ES-I3 (cell line): ENCODE results near the gene ARHGAP28.

Source experiments
- H3K36me3 ChIP-seq: 2 replicates; pipeline ENCODE4 v1.6.1; 2013; ENCODE audit warnings: mild to moderate bottlenecking, low read length, control low read depth, moderate library complexity; ENCODE audit not compliant: insufficient read depth
- H3K4me1 ChIP-seq: 2 replicates; pipeline ENCODE4 v1.6.1; 2013; ENCODE audit warnings: mild to moderate bottlenecking, control low read depth, low read length; ENCODE audit not compliant: insufficient read depth
- H3K9ac ChIP-seq: 2 replicates; pipeline ENCODE4 v1.6.1; 2013; ENCODE audit warnings: low read depth, mild to moderate bottlenecking, low read length, moderate library complexity
- H3K9me3 ChIP-seq: 2 replicates; pipeline ENCODE4 v1.6.1; 2013; ENCODE audit warnings: mild to moderate bottlenecking, low read length, moderate library complexity; ENCODE audit not compliant: control insufficient read depth, insufficient read depth

Gene ARHGAP28

DNA sequence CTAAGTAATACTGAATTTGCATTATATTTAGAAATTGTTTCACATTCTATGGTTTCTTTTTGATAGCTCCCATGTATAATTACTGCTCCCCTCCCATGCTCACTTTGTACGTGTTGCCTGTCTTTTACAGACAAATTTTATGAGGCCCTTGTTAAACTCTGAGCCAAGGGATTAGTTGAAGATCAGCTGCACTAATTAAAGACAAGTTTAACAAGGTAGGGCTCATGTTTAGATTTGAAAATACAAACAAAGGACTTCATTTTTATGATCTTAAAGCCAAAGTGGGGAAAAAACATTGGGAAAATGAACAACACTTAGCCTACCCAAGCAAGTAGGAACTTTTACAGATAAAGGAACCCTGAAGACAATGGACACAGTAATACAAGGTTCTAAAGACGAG, 46.2 kb downstream of the ARHGAP28 start:
- H3K36me3 ChIP-seq: no peaks in the 10 kb centered on the region
- peaks cover 8% of the 10 kb centered on the region; the same call in 1 of the 2 replicates for H3K4me1 ChIP-seq
- H3K9ac ChIP-seq: no peak overlapping the region
- no peaks in the 10 kb centered on the region for H3K9me3 ChIP-seq

DNA sequence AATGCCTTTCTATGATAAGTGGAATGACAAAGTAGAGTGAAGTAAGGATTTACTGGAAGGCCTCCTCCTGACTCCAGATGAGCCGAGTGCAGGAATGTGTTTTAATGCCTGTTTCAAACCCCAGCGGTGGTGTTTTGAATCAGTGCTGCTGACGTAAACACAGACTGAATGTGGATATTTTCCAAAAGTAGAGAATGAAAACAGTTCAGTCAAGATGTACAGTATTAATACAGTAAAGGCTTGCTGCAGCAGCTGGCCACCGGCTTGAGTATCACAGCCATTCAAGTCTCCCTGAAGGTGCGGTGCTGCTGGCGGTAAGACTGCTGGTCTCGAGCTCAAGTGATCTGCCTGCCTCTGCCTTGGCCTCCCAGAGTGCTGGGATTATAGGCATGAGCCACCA, 46.7 kb downstream of the ARHGAP28 start:
- H3K4me1 ChIP-seq: peaks cover 13% of the 10 kb centered on the region; the same call in 1 of the 2 replicates
- no peaks in the 10 kb centered on the region for H3K36me3 ChIP-seq
- no peaks in the 10 kb centered on the region for H3K9me3 ChIP-seq
- H3K9ac ChIP-seq: no peak overlapping the region

DNA sequence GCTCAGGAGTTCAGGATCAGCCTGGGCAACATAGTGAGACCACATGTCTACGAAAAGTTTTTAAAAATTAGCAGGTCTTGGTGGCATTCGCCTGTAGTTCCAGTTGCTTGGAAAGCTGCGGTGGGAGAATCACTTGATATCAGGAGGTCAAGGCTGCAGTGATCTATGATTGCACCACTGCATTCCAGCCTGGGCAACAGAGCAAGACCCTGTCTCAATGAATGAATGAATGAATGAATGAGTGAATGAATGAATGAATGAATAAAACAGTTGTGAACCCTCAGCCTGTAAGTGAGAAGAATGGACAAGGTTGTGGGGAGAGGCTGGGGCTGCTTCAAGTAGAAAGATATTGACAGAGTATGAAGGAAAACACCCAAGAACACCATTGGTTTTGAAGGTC, 48.0 kb downstream of the ARHGAP28 start:
- no peaks in the 10 kb centered on the region for H3K36me3 ChIP-seq
- H3K4me1 ChIP-seq: peaks cover 17% of the 10 kb centered on the region

DNA sequence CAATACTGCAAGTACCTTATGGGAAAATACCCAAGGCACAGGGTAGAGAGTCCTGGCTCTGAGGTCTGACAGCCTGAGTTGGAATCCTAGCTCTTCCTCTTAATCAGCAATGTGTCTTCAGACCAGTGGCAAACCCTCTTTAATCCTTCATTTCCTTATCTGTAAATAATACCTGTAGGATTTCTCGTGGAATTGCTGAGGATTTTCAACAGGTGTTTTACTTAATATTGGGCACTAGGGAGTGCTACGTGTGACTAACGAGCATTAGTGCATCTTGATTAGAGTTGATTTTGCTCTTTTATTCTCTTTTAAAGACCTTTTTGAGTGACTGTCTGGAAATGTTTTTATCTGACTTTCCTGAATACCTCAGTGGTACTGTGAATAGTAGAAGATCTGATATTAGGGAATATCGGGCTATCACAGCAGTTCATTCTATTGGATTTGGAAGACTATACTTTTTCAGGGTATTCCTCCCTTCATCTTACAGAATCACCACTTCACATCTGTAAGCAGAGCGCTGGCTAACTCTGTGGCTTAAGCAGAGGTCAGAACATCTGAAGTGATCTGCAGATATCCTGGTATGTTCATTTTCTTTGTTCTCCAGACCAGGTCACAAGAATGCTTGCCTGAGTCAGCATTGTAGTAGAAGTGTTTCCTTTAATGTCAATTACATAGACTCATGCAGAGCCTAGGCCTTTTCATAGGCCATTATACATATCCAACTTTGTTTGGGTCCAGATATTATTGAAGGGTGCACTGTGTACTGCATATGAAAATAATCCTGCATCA, 49.1 kb downstream of the ARHGAP28 start:
- Histone ChIP-seq H3K9ac (no peak overlapping the region), H3K36me3 (no peaks in the 10 kb centered on the region), H3K4me1 (peaks cover 11% of the 10 kb centered on the region; the same call in 1 of the 2 replicates), H3K9me3 (no peaks in the 10 kb centered on the region)

More for the DNA sequence above, 48.0 kb downstream of the ARHGAP28 start:
- Histone ChIP-seq H3K9me3 (no peaks in the 10 kb centered on the region), H3K9ac (no peak overlapping the region)

DNA sequence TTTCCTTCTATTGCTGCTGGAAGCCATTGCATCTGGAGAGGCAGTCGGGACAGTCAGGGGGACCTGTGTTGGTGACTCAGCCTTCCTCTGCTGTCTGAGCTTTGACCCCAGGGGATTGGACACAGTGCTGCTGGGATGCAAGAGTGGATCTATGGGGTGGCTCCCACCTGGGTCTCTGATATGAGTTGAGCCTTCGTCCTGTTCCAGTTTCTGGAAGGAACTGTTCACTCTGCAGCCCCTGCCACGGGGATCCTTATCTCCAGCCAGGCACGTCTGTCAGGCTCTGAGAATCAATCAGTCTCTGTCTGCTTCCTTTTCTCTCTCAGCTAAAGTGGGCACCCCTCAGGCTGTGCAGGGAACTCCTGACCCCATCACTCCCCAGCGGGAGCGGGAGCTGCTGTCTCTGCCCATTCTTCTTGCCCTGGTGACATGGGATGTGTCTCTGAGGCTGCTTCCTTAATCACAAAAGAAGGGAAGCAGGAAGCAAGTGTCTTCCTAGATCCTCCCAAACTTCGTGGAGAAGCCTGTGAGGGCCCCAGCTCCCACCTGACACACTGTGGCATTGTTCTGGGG, 51.7 kb downstream of the ARHGAP28 start:
- H3K9me3 ChIP-seq: no peaks in the 10 kb centered on the region
- H3K9ac ChIP-seq: no peak overlapping the region
- H3K4me1 ChIP-seq: peaks cover 18% of the 10 kb centered on the region; the same call in 1 of the 2 replicates
- H3K36me3 ChIP-seq: no peaks in the 10 kb centered on the region

DNA sequence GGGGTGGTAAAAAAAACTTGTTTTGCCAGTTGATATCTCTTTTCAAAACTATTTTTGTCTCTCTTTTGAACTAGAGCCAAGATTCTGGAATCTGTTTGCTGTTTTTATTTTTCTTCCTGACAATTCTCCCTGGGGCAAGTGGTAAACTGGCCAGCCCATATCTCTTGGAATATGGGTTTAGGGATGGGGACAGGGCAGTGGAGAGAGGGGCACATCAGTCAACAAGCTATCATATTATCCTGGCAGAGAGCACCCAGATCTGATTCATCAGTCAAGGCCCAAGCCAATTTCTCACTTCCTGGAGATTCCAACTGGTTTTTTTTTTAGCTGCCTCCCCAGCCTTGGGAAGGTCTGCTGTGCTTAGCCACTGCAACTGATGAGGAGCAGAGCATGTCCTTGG, 52.3 kb downstream of the ARHGAP28 start:
- H3K9me3 ChIP-seq: no peaks in the 10 kb centered on the region

DNA sequence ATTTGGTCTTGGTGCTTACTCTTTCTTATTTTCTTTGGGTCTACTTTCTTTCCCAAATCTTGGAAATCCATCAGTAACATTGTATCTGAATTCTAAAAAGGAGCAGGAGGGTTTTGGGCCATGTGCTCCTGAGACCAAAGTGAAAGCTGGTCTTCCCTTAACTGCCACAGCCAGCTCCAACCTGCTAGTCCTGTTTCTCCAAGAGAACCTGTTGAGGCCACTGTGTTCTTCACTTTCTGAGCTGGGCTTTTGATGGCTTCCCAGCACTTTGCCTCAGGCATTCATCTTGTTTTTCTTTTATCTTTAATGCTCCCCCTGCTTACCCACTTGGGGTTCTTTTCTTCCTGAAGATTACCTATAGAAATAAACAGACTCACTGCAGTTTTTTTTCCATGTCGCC, 53.3 kb downstream of the ARHGAP28 start:
- H3K36me3 ChIP-seq: no peaks in the 10 kb centered on the region
- H3K9ac ChIP-seq: no peak overlapping the region
- H3K9me3 ChIP-seq: 0 out of 2 replicates have a peak, but pooled peaks cover under 1% of the 10 kb centered on the region
- H3K4me1 ChIP-seq: peaks cover 18% of the 10 kb centered on the region; the same call in 1 of the 2 replicates

More for the DNA sequence above, 52.3 kb downstream of the ARHGAP28 start:
- Histone ChIP-seq H3K9ac (no peak overlapping the region), H3K36me3 (no peaks in the 10 kb centered on the region), H3K4me1 (peaks cover 18% of the 10 kb centered on the region; the same call in 1 of the 2 replicates)

DNA sequence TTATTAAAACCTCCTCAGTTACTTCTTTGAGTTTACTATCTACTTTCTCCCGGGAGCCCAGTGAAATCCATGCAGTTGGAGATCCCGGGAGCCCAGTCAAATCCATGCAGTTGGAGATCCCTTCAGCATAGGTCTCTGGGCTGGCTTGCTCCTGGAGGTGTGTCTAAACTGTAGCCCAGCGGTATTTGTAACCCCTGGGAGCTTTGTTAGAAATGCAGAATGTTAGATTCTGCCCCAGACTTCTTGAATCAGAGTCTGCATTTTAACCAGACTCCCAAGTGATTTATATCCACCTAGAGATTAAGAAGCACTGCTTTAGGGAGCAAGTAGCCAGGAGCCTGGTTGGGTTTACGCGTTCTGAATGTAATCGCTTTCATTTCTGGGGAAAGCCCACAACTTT, 54.5 kb downstream of the ARHGAP28 start:
- Histone ChIP-seq H3K4me1 (peaks cover 18% of the 10 kb centered on the region; the same call in 1 of the 2 replicates), H3K9ac (no peak overlapping the region), H3K9me3 (0 out of 2 replicates have a peak, but pooled peaks cover 3% of the 10 kb centered on the region), H3K36me3 (no peaks in the 10 kb centered on the region)

DNA sequence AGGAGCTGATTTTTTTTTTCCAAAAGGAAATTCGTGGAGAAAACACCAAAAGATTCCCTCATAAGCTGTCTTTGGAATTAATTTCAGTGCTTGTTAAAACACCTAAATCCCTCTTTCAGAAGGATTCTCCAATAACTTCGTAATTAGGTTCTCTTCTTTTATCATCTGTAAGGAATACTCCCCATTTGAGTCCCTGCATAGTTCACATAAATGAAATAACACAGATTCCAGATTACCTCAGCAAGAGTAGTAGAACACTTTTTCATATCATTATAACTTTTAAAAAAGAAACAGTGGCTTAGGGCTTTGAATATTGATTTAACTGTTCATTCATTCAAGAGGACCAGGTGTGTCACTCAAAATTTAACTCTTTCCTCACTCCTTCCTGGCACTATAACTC, 55.5 kb downstream of the ARHGAP28 start:
- Histone ChIP-seq H3K9ac (no peak overlapping the region), H3K9me3 (0 out of 2 replicates have a peak, but pooled peaks cover 3% of the 10 kb centered on the region), H3K36me3 (no peaks in the 10 kb centered on the region), H3K4me1 (peaks cover 18% of the 10 kb centered on the region; the same call in 1 of the 2 replicates)

DNA sequence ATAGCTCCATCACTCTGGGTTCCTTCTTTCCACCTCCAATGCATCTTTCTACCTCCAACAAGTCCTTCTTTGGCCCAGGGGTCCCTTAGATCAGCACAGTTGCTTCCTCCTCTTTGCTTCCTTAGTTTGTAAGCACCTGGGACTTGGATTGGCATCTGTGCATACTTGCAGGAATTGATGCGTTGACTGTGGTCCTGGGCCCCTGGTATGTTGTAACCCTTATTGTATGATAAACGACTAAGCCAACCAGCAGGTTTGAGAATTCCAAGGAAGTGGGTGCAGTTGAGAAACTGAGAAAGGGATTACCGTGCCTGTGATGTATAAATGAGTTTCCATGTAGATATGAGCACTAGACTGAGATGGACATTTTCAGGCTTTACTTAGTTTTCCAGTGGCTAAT, 55.9 kb downstream of the ARHGAP28 start:
- Histone ChIP-seq H3K4me1 (peaks cover 18% of the 10 kb centered on the region; the same call in 1 of the 2 replicates), H3K9ac (no peak overlapping the region), H3K36me3 (no peaks in the 10 kb centered on the region)

DNA sequence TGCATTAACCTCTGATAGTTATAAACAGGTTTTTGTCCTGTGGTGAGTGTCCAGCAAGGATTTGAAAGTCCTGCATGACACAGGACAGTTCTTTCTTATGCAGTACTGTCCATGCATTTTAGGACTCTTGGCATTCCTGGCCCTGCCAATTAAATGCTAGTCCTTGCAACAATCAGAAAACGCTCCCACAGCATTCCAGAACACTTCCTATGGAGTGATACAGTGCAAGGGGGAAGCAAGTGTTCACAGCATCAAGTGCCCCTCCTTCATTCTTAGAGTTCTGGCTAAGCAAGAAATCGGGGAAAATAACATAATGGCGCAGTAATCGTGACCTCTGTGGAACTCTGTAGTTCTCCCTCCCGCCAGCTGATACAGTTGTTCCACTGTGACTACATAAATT, 62.9 kb downstream of the ARHGAP28 start:
- Histone ChIP-seq H3K4me1 (peaks cover 11% of the 10 kb centered on the region; the same call in 1 of the 2 replicates), H3K9ac (no peak overlapping the region), H3K36me3 (no peaks in the 10 kb centered on the region), H3K9me3 (0 out of 2 replicates have a peak, but pooled peaks cover 3% of the 10 kb centered on the region)

More for the DNA sequence above, 55.9 kb downstream of the ARHGAP28 start:
- 0 out of 2 replicates have a peak, but pooled peaks cover 3% of the 10 kb centered on the region for H3K9me3 ChIP-seq

DNA sequence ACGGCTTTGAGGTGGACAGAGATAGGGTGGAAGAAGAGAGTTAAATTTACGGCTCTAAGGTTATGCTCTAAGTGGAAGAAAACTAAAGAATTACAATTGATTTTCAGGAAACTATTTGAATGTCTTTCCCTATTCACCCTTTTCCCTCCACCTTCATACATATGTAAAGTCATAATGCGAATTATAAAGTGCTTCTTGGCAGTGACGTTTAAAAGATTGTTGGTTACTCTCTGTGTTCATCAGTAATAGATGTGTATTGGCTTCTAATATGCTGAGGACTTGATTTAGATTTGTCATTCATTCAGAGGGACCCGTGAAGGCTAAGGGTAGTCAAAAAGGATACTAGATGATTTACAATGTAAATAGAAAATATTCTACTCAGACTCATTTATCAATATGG, 63.9 kb downstream of the ARHGAP28 start:
- Histone ChIP-seq H3K4me1 (peaks cover 11% of the 10 kb centered on the region; the same call in 1 of the 2 replicates), H3K9me3 (no peaks in the 10 kb centered on the region), H3K36me3 (no peaks in the 10 kb centered on the region), H3K9ac (no peak overlapping the region)

DNA sequence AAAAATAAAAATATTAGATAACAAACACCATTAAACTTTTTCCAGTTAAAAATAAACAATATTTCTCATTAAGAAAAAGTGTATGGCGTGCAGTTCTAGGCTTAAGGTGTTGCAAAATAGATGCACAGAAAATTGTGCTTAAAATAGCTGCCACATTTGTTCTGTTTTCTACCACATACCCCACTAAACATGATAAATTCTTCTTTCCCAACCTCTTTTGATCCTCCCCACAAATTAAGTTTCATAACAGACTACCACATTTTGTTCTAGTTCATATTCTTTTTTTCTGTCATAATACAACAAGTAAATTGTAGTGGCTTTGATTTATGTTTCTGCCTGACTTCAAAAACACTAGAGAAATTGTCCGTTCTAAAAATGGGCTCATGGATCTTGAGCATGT, 64.5 kb downstream of the ARHGAP28 start:
- H3K9me3 ChIP-seq: no peaks in the 10 kb centered on the region
- H3K4me1 ChIP-seq: peaks cover 11% of the 10 kb centered on the region; the same call in 1 of the 2 replicates
- H3K9ac ChIP-seq: no peak overlapping the region
- no peaks in the 10 kb centered on the region for H3K36me3 ChIP-seq

DNA sequence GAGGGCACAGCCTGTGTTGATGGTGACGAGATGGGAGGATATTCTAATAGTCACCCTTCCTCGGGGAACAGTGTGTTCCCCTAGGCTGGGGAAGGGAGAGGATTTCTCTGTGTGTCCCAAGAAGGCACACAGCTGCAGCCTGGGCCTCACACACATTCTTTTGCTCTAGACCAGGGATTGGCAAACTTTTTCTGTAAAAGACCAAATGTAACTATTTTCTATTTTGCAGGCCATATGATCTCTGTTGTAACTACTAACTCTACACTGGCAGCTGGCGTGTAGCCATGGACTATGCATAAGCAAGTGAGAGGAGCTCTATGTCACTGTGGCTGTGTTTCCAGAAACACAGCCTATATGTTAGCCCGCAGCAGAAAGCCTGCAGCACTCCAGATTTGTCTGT, 65.8 kb downstream of the ARHGAP28 start:
- Histone ChIP-seq H3K9me3 (no peaks in the 10 kb centered on the region), H3K4me1 (peaks cover 11% of the 10 kb centered on the region; the same call in 1 of the 2 replicates), H3K9ac (no peak overlapping the region), H3K36me3 (no peaks in the 10 kb centered on the region)
